ENCODE measurements around the gene LRRC4C. TPM values are rescaled to one million over a fixed set of nuclear protein-coding genes. Genes with fewer than 3 reads are reported as not detected.

The LRRC4C gene
- total RNA-seq, 2 donors from 2014 or later = 0.95 to 3.2 TPM

DNA sequence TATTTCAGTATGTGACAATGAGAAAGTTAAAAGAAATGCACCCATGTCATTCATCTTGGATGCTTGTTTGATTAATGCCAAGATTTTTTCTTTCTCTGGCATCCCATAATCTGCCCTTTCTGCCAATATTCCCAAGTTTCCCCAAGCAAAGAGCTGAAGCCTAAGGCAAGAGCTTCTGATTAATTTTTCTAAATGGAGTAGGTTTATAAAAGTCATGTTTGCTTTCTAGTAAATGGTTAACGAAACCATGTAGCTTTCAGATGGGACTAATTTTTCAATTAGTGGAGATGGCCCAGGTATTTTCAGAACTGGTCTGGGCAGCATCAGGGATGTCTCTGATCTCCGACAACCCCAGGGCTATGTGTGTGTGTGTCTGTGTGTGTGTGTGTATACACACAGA lies 55.3 kb downstream of the LRRC4C start:
- TF ChIP-seq, protein P1, sequence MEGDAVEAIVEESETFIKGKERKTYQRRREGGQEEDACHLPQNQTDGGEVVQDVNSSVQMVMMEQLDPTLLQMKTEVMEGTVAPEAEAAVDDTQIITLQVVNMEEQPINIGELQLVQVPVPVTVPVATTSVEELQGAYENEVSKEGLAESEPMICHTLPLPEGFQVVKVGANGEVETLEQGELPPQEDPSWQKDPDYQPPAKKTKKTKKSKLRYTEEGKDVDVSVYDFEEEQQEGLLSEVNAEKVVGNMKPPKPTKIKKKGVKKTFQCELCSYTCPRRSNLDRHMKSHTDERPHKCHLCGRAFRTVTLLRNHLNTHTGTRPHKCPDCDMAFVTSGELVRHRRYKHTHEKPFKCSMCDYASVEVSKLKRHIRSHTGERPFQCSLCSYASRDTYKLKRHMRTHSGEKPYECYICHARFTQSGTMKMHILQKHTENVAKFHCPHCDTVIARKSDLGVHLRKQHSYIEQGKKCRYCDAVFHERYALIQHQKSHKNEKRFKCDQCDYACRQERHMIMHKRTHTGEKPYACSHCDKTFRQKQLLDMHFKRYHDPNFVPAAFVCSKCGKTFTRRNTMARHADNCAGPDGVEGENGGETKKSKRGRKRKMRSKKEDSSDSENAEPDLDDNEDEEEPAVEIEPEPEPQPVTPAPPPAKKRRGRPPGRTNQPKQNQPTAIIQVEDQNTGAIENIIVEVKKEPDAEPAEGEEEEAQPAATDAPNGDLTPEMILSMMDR (IDR thresholded peaks at IDR 0.05) = no peak
- Histone ChIP-seq H3K27ac (no peak overlapping the region), H3K9me3 (no peaks in the 10 kb centered on the region), H3K36me3 (no peaks in the 10 kb centered on the region), H3K4me3 (no peak overlapping the region), H3K27me3 (replicated peaks; ENCODE audit: insufficient read depth) (no peaks in the 10 kb centered on the region), H3K4me1 (ENCODE audit: control insufficient read depth in 1 of 2, low read depth in 2 of 2) (no peaks in the 10 kb centered on the region)
- ATAC-seq (ENCODE audit: insufficient number of reproducible peaks, low FRiP score, low read depth) (no peak), DNase-seq (ENCODE audit: low spot score) (no peak)

DNA sequence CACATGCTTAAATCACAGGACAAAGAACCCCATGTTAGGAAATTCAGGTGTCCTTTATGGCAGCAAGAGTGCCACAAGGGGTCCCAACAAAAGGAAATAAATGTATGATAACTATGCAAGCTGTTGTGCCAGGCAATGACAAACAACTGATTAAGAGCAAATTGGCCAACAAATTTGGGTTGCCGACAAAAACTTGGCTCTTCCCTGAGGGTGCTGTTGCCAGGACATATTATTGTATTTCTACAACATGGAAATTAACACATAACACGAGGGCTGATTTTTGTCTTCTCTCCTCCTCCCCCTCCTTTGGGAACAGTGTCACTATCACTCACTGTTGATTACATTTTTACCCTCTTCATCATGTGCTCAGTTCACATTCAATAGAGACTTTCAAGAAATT lies 56.0 kb downstream of the LRRC4C start:
- DNase-seq (ENCODE audit: low spot score) (no peak), ATAC-seq (ENCODE audit: insufficient number of reproducible peaks, low FRiP score, low read depth) (no peak)
- Histone ChIP-seq H3K9me3 (no peaks in the 10 kb centered on the region), H3K27ac (no peak overlapping the region), H3K4me3 (no peak overlapping the region), H3K4me1 (ENCODE audit: control insufficient read depth in 1 of 2, low read depth in 2 of 2) (no peaks in the 10 kb centered on the region), H3K27me3 (replicated peaks; ENCODE audit: insufficient read depth) (no peaks in the 10 kb centered on the region), H3K36me3 (no peaks in the 10 kb centered on the region)
- TF ChIP-seq, protein P1 (IDR thresholded peaks at IDR 0.05) = no peak

DNA sequence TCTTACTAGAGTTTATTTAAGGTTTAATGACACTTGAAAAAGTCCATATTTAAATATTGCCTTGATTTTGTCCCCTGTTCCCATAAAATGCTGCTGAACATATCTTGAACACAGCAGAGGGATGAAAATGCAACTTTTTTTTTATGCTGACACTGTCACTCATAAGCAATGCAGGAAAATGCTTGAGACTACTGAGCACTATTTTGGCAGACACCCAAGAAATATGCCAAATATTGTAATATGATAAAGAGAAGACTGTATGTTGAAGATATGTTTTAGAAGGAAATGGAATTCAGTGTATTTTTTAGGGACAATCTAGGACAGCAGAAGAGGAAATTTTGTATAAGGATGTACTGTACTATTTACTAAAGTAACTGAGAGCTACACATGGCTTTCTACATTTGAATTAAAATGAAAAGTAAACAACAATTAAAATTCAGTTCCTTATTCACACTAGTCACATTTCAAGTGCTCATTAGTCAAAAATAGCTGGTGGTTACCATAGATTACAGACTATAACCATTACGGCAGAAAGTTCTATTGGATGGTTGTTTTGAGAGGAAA lies 58.6 kb downstream of the LRRC4C start:
- TF ChIP-seq, protein P1 (IDR thresholded peaks at IDR 0.05) = no peak
- Histone ChIP-seq H3K27me3 (replicated peaks; ENCODE audit: insufficient read depth) (no peaks in the 10 kb centered on the region), H3K4me1 (ENCODE audit: control insufficient read depth in 1 of 2, low read depth in 2 of 2) (no peaks in the 10 kb centered on the region), H3K9me3 (no peaks in the 10 kb centered on the region), H3K27ac (no peak overlapping the region), H3K4me3 (no peak overlapping the region), H3K36me3 (no peaks in the 10 kb centered on the region)
- ATAC-seq (ENCODE audit: insufficient number of reproducible peaks, low FRiP score, low read depth) (no peak), DNase-seq (ENCODE audit: low spot score) (no peak)

DNA sequence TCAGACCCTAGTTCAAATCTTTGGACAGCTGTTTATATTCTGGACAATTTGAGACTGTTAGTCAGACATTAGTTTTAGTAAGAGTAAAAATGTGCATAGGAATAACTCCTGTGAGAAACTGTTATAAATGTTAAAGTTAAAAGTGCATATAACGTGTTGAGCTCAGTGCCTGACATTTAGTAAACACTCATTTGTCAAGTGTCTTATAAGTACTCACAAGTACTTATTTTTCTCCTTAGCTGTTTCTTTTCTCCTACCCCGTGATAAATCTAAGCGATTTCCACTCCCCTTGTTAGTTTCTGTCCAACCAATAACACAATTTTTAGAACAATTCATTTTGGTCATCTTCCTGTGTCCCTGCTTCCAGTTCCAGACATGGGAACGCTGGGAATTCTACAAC lies 59.3 kb downstream of the LRRC4C start:
- Histone ChIP-seq H3K4me1 (ENCODE audit: control insufficient read depth in 1 of 2, low read depth in 2 of 2) (no peaks in the 10 kb centered on the region), H3K9me3 (no peaks in the 10 kb centered on the region), H3K27ac (no peak overlapping the region), H3K27me3 (replicated peaks; ENCODE audit: insufficient read depth) (no peaks in the 10 kb centered on the region), H3K4me3 (no peak overlapping the region), H3K36me3 (no peaks in the 10 kb centered on the region)
- DNase-seq (ENCODE audit: low spot score) (no peak), ATAC-seq (ENCODE audit: insufficient number of reproducible peaks, low FRiP score, low read depth) (no peak)
- TF ChIP-seq, protein P1 (IDR thresholded peaks at IDR 0.05) = no peak

DNA sequence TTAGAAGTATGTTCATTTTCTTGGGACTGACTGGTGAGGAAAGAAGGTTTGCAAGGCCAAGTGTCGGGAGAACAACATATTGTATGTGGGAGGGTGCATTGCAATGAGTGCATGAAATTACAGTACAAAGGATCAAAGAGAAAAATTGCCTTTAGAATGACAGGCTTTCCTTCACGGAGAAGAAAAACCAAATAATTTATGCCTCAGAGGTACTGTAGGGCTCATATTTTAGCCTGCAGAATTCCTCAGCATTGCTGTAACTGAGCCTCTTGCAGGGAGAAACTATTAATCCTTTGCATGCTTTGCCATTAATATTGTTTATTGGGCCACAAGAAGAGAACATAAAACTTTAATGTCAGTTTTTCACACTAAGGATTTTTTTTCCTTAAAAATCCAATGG lies 60.1 kb downstream of the LRRC4C start:
- DNase-seq (ENCODE audit: low spot score) = no peak
- H3K4me1 ChIP-seq (ENCODE audit: control insufficient read depth in 1 of 2, low read depth in 2 of 2) = no peaks in the 10 kb centered on the region

More for the DNA sequence above, 60.1 kb downstream of the LRRC4C start:
- TF ChIP-seq, protein P1 (IDR thresholded peaks at IDR 0.05) = no peak
- H3K27ac ChIP-seq = no peak overlapping the region
- H3K36me3 ChIP-seq = no peaks in the 10 kb centered on the region
- no peak for ATAC-seq (ENCODE audit: insufficient number of reproducible peaks, low FRiP score, low read depth)
- no peaks in the 10 kb centered on the region for H3K9me3 ChIP-seq
- no peaks in the 10 kb centered on the region for H3K27me3 ChIP-seq (replicated peaks; ENCODE audit: insufficient read depth)
- H3K4me3 ChIP-seq = no peak overlapping the region
